ENCODE measurements around the gene S1PR1.
A peak's percentile ranks its signal among the peaks of the same experiment; 100 is the strongest.

The S1PR1 gene

GRCh38 chr1:101235216-101235695 lies 1.6 kb upstream of the S1PR1 start:
- TF ChIP-seq PPARA (CRISPR knock-in tag; IDR thresholded peaks at IDR 0.05; ENCODE audit: borderline replicate concordance), result no peak
- no peak for TF ChIP-seq ZC3H10 (CRISPR knock-in tag; IDR thresholded peaks at IDR 0.05)
- no peak for TF ChIP-seq BACH2 (CRISPR knock-in tag; IDR thresholded peaks at IDR 0.05; ENCODE audit: borderline replicate concordance)
- TF ChIP-seq ESRRG (CRISPR knock-in tag; IDR thresholded peaks at IDR 0.05), result no peak
- TF ChIP-seq CREB5 (CRISPR knock-in tag; IDR thresholded peaks at IDR 0.05; ENCODE audit: low read depth), result no peak
- no peak for TF ChIP-seq ZNF70 (CRISPR knock-in tag; IDR thresholded peaks at IDR 0.05)
- TF ChIP-seq SNAI2 (CRISPR knock-in tag; IDR thresholded peaks at IDR 0.05), result no peak
- no peak for TF ChIP-seq ARNTL (CRISPR knock-in tag; IDR thresholded peaks at IDR 0.05; ENCODE audit: borderline replicate concordance, low read depth)
- TF ChIP-seq POU6F1 (CRISPR knock-in tag; IDR thresholded peaks at IDR 0.05; ENCODE audit: borderline replicate concordance, low read depth), result no peak
- no peak for ATAC-seq

GRCh38 chr1:101235696-101236515 lies 913 bp upstream of the S1PR1 start:
- peak; percentile 64 for ATAC-seq
- no peak for TF ChIP-seq TSHZ2 (CRISPR knock-in tag; IDR thresholded peaks at IDR 0.05)
- TF ChIP-seq ZFP30 (CRISPR knock-in tag; IDR thresholded peaks at IDR 0.05), result no peak
- TF ChIP-seq ARNTL (CRISPR knock-in tag; IDR thresholded peaks at IDR 0.05; ENCODE audit: borderline replicate concordance, low read depth), result no peak

DNA sequence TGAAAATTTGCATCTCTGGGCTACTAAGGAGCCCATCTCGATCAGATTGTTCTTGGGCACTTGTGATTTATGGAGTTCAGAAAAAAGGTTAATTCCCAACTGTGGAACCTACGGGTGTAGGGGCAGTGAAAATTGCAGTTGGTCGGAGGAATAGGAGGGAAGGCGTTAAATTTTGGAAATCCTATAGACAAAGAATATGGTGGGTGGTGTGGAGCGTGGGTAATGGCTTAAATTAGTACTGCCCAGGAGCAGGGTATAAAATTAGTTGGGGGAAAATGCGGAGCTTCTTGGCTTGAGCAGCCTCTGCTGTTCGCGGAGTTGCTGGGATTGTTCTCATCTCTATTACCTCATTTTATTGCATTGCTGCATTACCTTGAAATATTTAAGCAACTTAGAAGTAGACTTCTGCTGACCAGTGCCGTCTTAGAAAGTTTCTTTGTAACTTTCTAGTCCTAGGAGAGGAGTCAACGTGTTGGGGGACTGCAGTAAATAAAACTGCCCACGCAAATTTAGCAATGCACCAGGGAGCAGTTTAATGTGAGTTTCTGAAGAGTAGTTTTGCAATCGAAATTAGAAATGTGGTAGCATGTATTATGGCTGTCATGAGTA lies 514 bp downstream of the S1PR1 start:
- TF ChIP-seq OSR1 (CRISPR knock-in tag; IDR thresholded peaks at IDR 0.05) (no peak), CREB5 (CRISPR knock-in tag; IDR thresholded peaks at IDR 0.05; ENCODE audit: low read depth) (no peak), SNAI2 (CRISPR knock-in tag; IDR thresholded peaks at IDR 0.05) (no peak), TOX (CRISPR knock-in tag; IDR thresholded peaks at IDR 0.05; ENCODE audit: borderline replicate concordance) (no peak), TCF4 (CRISPR knock-in tag; IDR thresholded peaks at IDR 0.05; ENCODE audit: borderline replicate concordance) (no peak), BACH2 (CRISPR knock-in tag; IDR thresholded peaks at IDR 0.05; ENCODE audit: borderline replicate concordance) (no peak), CSRNP3 (CRISPR knock-in tag; IDR thresholded peaks at IDR 0.05) (no peak), RARB (CRISPR knock-in tag; IDR thresholded peaks at IDR 0.05) (no peak), PATZ1 (CRISPR knock-in tag; IDR thresholded peaks at IDR 0.05; ENCODE audit: borderline replicate concordance) (no peak)
- ATAC-seq, result peak; percentile 69
